K562 (cell line): ENCODE results near the gene NRN1. TPM values are rescaled to one million over a fixed set of nuclear protein-coding genes. Genes with fewer than 3 reads are reported as not detected.

Experiments
- ATAC-seq: fragments of 200-7000 bp; cut with Tn5 transposase; 3 replicates; pipeline ENCODE4 v1.9.1; 2020; ENCODE audit warnings: moderate library complexity
- BruUV-seq: library from RNA; stranded (reverse); fragments of 400-500 nt; replicated peaks from 2 replicates; lab custom pipeline; 2021; lab: Mats Ljungman, UMichigan
- CTCF ChIA-PET: fragments of 300-600 bp; formaldehyde crosslinking; extraction: SDS; loops from one replicate; lab custom pipeline; 2021; ENCODE audit warnings: low intra/inter-chr PET ratio; lab: Yijun Ruan, JAX
- POLR2A ChIA-PET: fragments of 300-600, 350-650 bp; sonication (Branson Sonifier 250); formaldehyde crosslinking; extraction: SDS; loops from one replicate; lab custom pipeline; 2021; ENCODE audit warnings: antibody characterized with exemption, inconsistent platforms; lab: Yijun Ruan, JAX
- DNase-seq, 4 experiments: peaks; one replicate each; pipeline versions ENCODE4 v3.0.0 to v3.0.0-alpha.2; 2011 to 2018; ENCODE audit warnings: low spot score in 3 of 4, mixed read lengths in 3 of 4; ENCODE audit errors: extremely low read depth in 1 of 4
- FAIRE-seq: peaks from 2 replicates; lab custom pipeline; 2011; peaks lifted over from hg19 to GRCh38; lab: Jason Lieb, UNC
- H2AFZ ChIP-seq: 2 replicates; pipeline ENCODE4 v1.6.0; 2011; ENCODE audit warnings: low read depth, low read length, control low read depth, inconsistent platforms
- H3K27ac ChIP-seq: fragments of 200-600 bp; 3 replicates; pipeline ENCODE4 v1.8.0; 2011; ENCODE audit warnings: low read depth, mild to moderate bottlenecking, control low read depth, inconsistent platforms, low read length, moderate library complexity, mixed read lengths; ENCODE audit errors: extremely low read depth
- H3K27me3 ChIP-seq, 2 experiments: fragments of 300-600 bp in 1 of 2; 2 replicates in 1 of 2; 3 replicates in 1 of 2; pipeline versions ENCODE4 v1.6.0 to v1.8.0; 2011; ENCODE audit warnings: inconsistent platforms in 2 of 2, low read length in 2 of 2, mild to moderate bottlenecking in 1 of 2, mixed read lengths in 1 of 2, moderate library complexity in 1 of 2; ENCODE audit not compliant: control insufficient read depth in 2 of 2, insufficient read depth in 2 of 2
- H3K36me3 ChIP-seq: fragments of 300-600 bp; 3 replicates; pipeline ENCODE4 v1.8.0; 2011; ENCODE audit warnings: mild to moderate bottlenecking, low read length, inconsistent platforms; ENCODE audit not compliant: control insufficient read depth, insufficient read depth
- H3K4me1 ChIP-seq, 2 experiments: fragments of 200-600 bp in 1 of 2; replicated peaks in 1 of 2; 2 replicates in 1 of 2; 3 replicates in 1 of 2; pipeline versions ENCODE4 v1.5.1 to v1.8.0; 2011; ENCODE audit warnings: inconsistent platforms in 2 of 2, low read length in 2 of 2, mild to moderate bottlenecking in 1 of 2, mixed read lengths in 1 of 2, moderate library complexity in 1 of 2; ENCODE audit not compliant: control insufficient read depth in 2 of 2, insufficient read depth in 2 of 2
- H3K4me2 ChIP-seq: 2 replicates; pipeline ENCODE4 v1.6.1; 2011; ENCODE audit warnings: low read length, control low read depth, inconsistent platforms, mixed read lengths; ENCODE audit not compliant: insufficient read depth
- H3K4me3 ChIP-seq: fragments of 200-600 bp; sonication (generic), shearing (Covaris generic); 2 replicates; pipeline ENCODE4 v1.5.1; 2016; ENCODE audit warnings: control low read depth, inconsistent platforms
- H3K79me2 ChIP-seq: fragments of 200-600 bp; 3 replicates; pipeline ENCODE4 v1.8.0; 2011; ENCODE audit warnings: low read length, inconsistent platforms; ENCODE audit not compliant: control insufficient read depth, insufficient read depth
- H3K9ac ChIP-seq, 2 experiments: 2 replicates each; pipeline versions ENCODE4 v1.6.0 to v1.6.1; 2011; ENCODE audit warnings: low read depth in 2 of 2, low read length in 2 of 2, control low read depth in 1 of 2, inconsistent platforms in 1 of 2, mild to moderate bottlenecking in 1 of 2, mixed read lengths in 1 of 2; ENCODE audit not compliant: insufficient read depth in 1 of 2
- H3K9me1 ChIP-seq: one replicate; pipeline ENCODE4 v1.6.0; 2011; ENCODE audit warnings: inconsistent platforms, mild to moderate bottlenecking, low read length, moderate library complexity; ENCODE audit not compliant: control insufficient read depth, insufficient read depth
- H3K9me3 ChIP-seq: replicated peaks from 2 replicates; pipeline ENCODE4 v1.5.1; 2011; ENCODE audit warnings: low read depth, low read length, inconsistent platforms; ENCODE audit not compliant: control insufficient read depth, insufficient read depth
- H4K20me1 ChIP-seq: replicated peaks from 2 replicates; pipeline ENCODE4 v1.6.1; 2011; ENCODE audit warnings: low read length, inconsistent platforms, mixed read lengths; ENCODE audit not compliant: control insufficient read depth, insufficient read depth
- EP400 ChIP-seq: fragments of 450-650 bp; IDR thresholded peaks from 2 replicates; pipeline ENCODE4 v1.6.1; 2017; ENCODE audit warnings: antibody characterized with exemption, mild to moderate bottlenecking, moderate library complexity
- FIP1L1 ChIP-seq: fragments of 200-400 bp; formaldehyde crosslinking; IDR thresholded peaks from 2 replicates; pipeline ENCODE4 v1.6.1; 2018; ENCODE audit warnings: mild to moderate bottlenecking, low read depth, low read length; ENCODE audit not compliant: poor library complexity, severe bottlenecking
- FOSL1 ChIP-seq: fragments of 200-800 bp; sonication (Bioruptor generic); conservative IDR thresholded peaks from 2 replicates; pipeline ENCODE4 v1.6.1; 2016; ENCODE audit warnings: missing genetic modification characterization, missing compliant biosample characterization
- HDAC8 ChIP-seq: fragments of 450-650 bp; IDR thresholded peaks from 2 replicates; pipeline ENCODE4 v1.6.1; 2016; ENCODE audit warnings: mild to moderate bottlenecking, missing genetic modification characterization, moderate library complexity, missing compliant biosample characterization
- KLF1 ChIP-seq: fragments of 450-650 bp; IDR thresholded peaks from 2 replicates; pipeline ENCODE4 v1.6.1; 2016; ENCODE audit warnings: missing genetic modification characterization, missing compliant biosample characterization
- NCOA2 ChIP-seq, 2 experiments: fragments of 450-650 bp; IDR thresholded peaks; 2 replicates each; pipeline ENCODE4 v1.6.1; 2018; ENCODE audit warnings: mild to moderate bottlenecking in 2 of 2, moderate library complexity in 1 of 2; ENCODE audit not compliant: partially characterized antibody in 2 of 2
- SIX5 ChIP-seq, 2 experiments: IDR thresholded peaks; 2 replicates each; pipeline ENCODE4 v1.6.1; 2011; ENCODE audit warnings: low read length in 2 of 2, borderline replicate concordance in 1 of 2, low read depth in 1 of 2, mild to moderate bottlenecking in 1 of 2, moderate library complexity in 1 of 2; ENCODE audit not compliant: insufficient read depth in 1 of 2
- ZKSCAN3 ChIP-seq: fragments of 250-450 bp; sonication (Bioruptor Pico); IDR thresholded peaks from 2 replicates; pipeline ENCODE4 v1.4.0; 2020
- ZNF134 ChIP-seq: fragments of 250-450 bp; sonication (Bioruptor Pico); conservative IDR thresholded peaks from 2 replicates; pipeline ENCODE4 v1.4.0; 2020
- ZNF551 ChIP-seq: fragments of 250-450 bp; sonication (Bioruptor Pico); IDR thresholded peaks from 2 replicates; pipeline ENCODE4 v1.5.0; 2021; ENCODE audit warnings: mild to moderate bottlenecking, moderate library complexity
- WGBS: fragments of 100-300 bp; shearing (Covaris generic); methylation state at CpG from one replicate; pipeline ENCODE4 v1.1.6; 2016; ENCODE audit warnings: low coverage, mixed read lengths; ENCODE audit not compliant: insufficient coverage; ENCODE audit errors: missing lambda C conversion rate; 5-methylcytosine and 5-hydroxymethylcytosine counted together
- in situ Hi-C: fragments of 300-500 bp; cut with MboI; formaldehyde crosslinking; loops from 4 replicates; pipeline ENCODE4 v1.15.0; 2018; ENCODE audit warnings: inconsistent platforms, mixed read lengths
- intact Hi-C: fragments of 100-400 bp; cut with micrococcal nuclease; formaldehyde crosslinking; loops from 2 replicates; pipeline ENCODE4 v1.14.2; 2022
- polyA plus RNA-seq, 8 experiments: library from polyadenylated mRNA; depleted of rRNA in 4 of 8; stranded (reverse) in 5 of 8; unstranded in 3 of 8; fragments of >200 nt; fragmentation: Nextera tagmentation in 2 of 8; fragmentation: Illumina TruSeq in 1 of 8; extraction: Ambion mirVana in 2 of 8; extraction: Trizol in 1 of 8; gene quantifications; 2 replicates each; pipeline versions ENCODE4 v1.2.1 to v1.2.3, GENCODE V29; 2011 to 2014; ENCODE audit warnings: inconsistent platforms in 1 of 8, missing spikeins in 1 of 8
- total RNA-seq, 7 experiments: library from RNA; depleted of rRNA in 6 of 7; stranded (reverse); fragments of >200 nt in 6 of 7; fragmentation: Illumina TruSeq in 2 of 7; extraction: Trizol in 2 of 7; gene quantifications; 2 replicates each; pipeline versions ENCODE4 v1.2.1 to v1.2.3, GENCODE V29; 2011 to 2021; ENCODE audit warnings: low replicate concordance in 1 of 7
- TF ChIP-seq, protein P1 (sequence below): fragments of 450-650 bp; formaldehyde crosslinking; IDR thresholded peaks from 2 replicates; pipeline ENCODE4 v1.4.0; 2020; ENCODE audit warnings: mild to moderate bottlenecking, moderate library complexity
- TF ChIP-seq, protein P2 (sequence below): fragments of 450-650 bp; formaldehyde crosslinking; IDR thresholded peaks from 2 replicates; pipeline ENCODE4 v1.4.0; 2020; ENCODE audit warnings: mild to moderate bottlenecking

NRN1 gene
- total and polyA plus RNA-seq, 9 of the 15 experiments (the other 6 are each of a cell fraction or from before 2014, with no cell fraction given) = not detected

DNA sequence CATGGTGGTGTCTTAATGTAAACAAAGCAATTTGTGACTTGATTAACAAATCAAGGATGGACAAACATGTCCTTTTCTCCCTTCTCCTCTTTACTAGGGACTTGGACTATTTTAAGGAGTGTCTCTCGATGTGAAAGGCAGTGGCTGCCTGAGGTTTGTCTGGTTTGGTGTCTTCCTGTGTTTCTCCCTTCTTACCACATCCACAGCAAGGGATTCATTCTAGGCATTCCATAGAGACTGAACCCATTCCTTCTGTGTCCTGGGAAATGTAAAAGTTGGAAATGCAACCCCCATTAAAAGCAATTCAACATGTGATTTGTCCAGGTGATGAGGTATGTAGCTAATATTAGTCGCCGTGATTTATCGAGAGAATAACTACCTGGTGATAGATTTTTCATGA is 15.9 kb downstream of the NRN1 start (continued):
- no peak for TF ChIP-seq EP400
- TF ChIP-seq NCOA2 (IDR thresholded peaks at IDR 0.05; ENCODE audit: partially characterized antibody in 2 of 2) = no peak
- TF ChIP-seq SIX5 (IDR thresholded peaks at IDR 0.05; ENCODE audit: borderline replicate concordance in 1 of 2, insufficient read depth in 1 of 2, low read depth in 1 of 2, low read length in 2 of 2) = no peak
- TF ChIP-seq ZNF551 (CRISPR knock-in tag) = no peak
- TF ChIP-seq, all 486 proteins: peak for 0

DNA sequence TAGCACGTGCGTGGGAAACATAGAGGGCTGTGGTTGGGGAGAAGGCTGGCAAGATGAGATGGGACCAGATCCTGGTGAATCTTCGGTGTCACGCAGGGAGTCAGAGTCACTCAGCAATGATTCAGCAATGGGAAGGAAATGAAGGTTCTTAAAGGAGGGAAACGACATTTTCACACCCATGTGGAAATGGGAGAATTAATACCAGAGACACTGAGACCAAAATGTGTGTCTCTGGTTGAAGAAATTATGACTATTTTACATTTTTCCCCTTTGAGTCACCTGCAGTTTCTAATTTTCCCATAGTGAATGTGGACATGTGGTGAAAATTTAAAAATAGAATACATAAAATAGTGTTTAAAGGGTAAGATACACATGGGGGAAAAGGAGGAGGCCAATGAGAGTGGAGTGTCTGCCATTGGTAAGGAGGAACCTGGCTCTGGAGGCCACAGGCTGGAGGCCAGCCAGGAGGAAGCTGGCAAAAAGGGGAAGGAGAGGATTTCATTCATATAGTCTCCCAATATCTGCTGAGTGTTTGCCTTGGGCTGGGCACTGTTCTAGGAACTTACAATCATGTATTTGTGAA is 17.5 kb downstream of the NRN1 start:
- no peak for FAIRE-seq
- BruUV-seq = no TSS peak
- in situ Hi-C loops = no loop called here
- H3K4me1 ChIP-seq = peaks cover 0 to 2% of the 10 kb centered on the region in 2 experiments; a peak in 1 of 5 replicates
- H3K36me3 ChIP-seq = no peaks in the 10 kb centered on the region
- DNase-seq = no peak
- H3K79me2 ChIP-seq = no peaks in the 10 kb centered on the region
- WGBS = 0% methylated on average over 5 of the region's 5 CpGs
- no peak overlapping the region for H3K4me2 ChIP-seq
- TF ChIP-seq, protein P1, sequence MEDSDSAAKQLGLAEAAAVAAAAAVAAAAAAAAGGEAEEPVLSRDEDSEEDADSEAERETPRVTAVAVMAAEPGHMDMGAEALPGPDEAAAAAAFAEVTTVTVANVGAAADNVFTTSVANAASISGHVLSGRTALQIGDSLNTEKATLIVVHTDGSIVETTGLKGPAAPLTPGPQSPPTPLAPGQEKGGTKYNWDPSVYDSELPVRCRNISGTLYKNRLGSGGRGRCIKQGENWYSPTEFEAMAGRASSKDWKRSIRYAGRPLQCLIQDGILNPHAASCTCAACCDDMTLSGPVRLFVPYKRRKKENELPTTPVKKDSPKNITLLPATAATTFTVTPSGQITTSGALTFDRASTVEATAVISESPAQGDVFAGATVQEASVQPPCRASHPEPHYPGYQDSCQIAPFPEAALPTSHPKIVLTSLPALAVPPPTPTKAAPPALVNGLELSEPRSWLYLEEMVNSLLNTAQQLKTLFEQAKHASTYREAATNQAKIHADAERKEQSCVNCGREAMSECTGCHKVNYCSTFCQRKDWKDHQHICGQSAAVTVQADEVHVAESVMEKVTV (CRISPR knock-in tag) = no peak
- TF ChIP-seq, protein P2, sequence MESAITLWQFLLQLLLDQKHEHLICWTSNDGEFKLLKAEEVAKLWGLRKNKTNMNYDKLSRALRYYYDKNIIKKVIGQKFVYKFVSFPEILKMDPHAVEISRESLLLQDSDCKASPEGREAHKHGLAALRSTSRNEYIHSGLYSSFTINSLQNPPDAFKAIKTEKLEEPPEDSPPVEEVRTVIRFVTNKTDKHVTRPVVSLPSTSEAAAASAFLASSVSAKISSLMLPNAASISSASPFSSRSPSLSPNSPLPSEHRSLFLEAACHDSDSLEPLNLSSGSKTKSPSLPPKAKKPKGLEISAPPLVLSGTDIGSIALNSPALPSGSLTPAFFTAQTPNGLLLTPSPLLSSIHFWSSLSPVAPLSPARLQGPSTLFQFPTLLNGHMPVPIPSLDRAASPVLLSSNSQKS (CRISPR knock-in tag) = no peak
- no peak for TF ChIP-seq FOSL1
- TF ChIP-seq ZNF134 (CRISPR knock-in tag) = no peak
- TF ChIP-seq ZKSCAN3 (CRISPR knock-in tag) = no peak
- no peak for TF ChIP-seq HDAC8 (tag)
- TF ChIP-seq KLF1 (tag) = no peak
- no peak for TF ChIP-seq FIP1L1
- TF ChIP-seq, all 486 proteins: peak for 0
- Histone ChIP-seq H4K20me1 (no peaks in the 10 kb centered on the region), H2AFZ (no peak overlapping the region), H3K9me3 (no peaks in the 10 kb centered on the region), H3K27me3 (peaks cover 8 to 23% of the 10 kb centered on the region in 2 experiments; a peak in 3 of 5 replicates), H3K9me1 (no peaks in the 10 kb centered on the region), H3K27ac (no peak overlapping the region), H3K4me3 (no peak overlapping the region), H3K9ac (no peak overlapping the region)
- CTCF ChIA-PET = no interaction called here
- intact Hi-C loops = no loop called here
- POLR2A ChIA-PET = no interaction called here
- ATAC-seq = no peak
